ENCODE measurements around the gene PRELID2.
"Not testable (repeated sequence)": the region's sequence is repeated elsewhere in the genome, so short reads cannot be mapped to it uniquely, and the experiment has no call there.

The PRELID2 gene

DNA sequence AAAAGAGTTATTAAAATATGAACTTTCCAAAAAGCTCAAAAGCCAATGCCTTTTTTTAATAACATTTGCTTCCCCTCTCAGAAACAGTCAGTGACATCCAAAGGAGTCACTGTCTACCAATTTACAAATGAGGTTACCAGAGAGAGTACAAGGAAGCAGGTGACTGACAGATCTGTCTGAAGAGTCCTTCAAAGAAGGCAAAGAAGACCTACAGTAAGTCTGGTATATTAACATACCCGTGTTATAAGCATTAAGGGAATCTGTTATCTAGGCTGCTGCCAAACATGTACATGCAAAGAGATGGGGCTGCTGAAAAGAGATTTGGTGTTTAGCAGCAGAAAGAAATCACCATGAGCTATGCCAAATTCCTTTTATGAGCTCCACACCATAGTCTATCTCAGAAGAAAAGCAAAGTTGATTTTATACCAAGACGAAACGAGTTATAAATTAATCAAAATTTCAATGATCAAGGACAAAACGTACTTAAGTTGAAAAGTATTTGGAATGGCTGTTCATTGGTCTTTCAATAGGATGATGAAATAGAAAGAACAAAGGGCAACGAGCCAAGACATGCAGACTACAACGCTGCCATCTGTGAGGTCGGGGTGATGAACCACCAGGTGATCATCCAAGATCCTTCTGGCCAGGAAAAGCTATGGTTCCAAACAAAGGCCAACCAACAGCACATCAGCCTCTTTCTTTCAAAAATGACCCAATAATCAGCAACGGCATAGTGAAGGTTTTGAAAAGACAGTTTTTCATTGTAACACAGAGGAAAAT is 8.1 kb downstream of the PRELID2 start:
- H3K4me3 Mint-ChIP-seq, result no peak overlapping the region

DNA sequence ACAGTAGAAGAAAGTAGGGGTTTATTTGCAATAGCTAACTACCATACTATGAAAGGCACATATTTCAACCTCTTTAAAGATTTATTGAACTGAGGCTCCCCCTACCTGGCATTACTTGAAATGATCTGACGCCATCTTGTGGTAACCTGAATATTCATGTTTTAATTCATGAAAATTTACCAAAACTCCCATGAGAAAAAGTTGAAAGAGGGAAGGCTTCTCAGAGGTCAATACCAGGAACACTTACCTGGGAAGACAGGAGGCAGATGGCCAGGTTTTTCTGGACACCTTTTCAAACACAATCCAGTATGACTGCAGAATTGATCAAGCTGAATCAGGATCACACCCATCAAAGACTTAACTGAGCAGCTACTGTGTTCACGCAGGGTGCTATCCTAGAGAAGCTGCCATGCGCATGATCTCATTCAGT is 9.4 kb downstream of the PRELID2 start:
- H3K27me3 Mint-ChIP-seq, result no peaks in the 10 kb centered on the region
- no peaks in the 10 kb centered on the region for H3K36me3 Mint-ChIP-seq (ENCODE audit: low read depth)
- no peak for DNase-seq
- no peaks in the 10 kb centered on the region for H3K4me1 Mint-ChIP-seq (ENCODE audit: low read depth)
- no peaks in the 10 kb centered on the region for H3K9me3 Mint-ChIP-seq
- H3K27ac Mint-ChIP-seq, result no peak overlapping the region
- H3K4me3 Mint-ChIP-seq, result no peak overlapping the region

More for the DNA sequence above, 8.1 kb downstream of the PRELID2 start:
- Mint-ChIP-seq H3K27ac (no peak overlapping the region), H3K4me1 (ENCODE audit: low read depth) (no peaks in the 10 kb centered on the region), H3K27me3 (no peaks in the 10 kb centered on the region), H3K36me3 (ENCODE audit: low read depth) (no peaks in the 10 kb centered on the region), H3K9me3 (no peaks in the 10 kb centered on the region)
- DNase-seq, result no peak

DNA sequence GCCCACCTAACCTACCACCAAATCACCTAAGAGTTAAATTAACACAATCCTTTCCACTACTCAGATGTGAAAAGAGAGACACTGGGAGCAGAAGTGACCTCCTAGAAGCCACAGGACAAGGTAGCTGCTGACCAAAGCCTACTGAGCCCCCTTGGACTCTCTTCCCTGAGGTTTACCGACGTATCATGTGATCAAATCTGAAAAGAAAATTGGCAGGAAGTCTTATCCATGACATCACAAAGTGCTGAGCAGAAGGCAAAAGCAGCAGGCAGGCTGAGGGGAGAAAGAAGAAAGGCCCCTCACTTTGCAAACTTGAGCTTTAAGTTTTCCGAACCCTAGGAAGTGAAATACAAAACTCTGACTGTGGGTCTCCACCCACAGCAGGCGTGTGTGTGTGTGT is 11.1 kb downstream of the PRELID2 start:
- DNase-seq, result no peak
- Mint-ChIP-seq H3K4me1 (ENCODE audit: low read depth) (no peaks in the 10 kb centered on the region), H3K27me3 (no peaks in the 10 kb centered on the region), H3K9me3 (no peaks in the 10 kb centered on the region), H3K4me3 (no peak overlapping the region), H3K36me3 (ENCODE audit: low read depth) (no peaks in the 10 kb centered on the region), H3K27ac (no peak overlapping the region)

DNA sequence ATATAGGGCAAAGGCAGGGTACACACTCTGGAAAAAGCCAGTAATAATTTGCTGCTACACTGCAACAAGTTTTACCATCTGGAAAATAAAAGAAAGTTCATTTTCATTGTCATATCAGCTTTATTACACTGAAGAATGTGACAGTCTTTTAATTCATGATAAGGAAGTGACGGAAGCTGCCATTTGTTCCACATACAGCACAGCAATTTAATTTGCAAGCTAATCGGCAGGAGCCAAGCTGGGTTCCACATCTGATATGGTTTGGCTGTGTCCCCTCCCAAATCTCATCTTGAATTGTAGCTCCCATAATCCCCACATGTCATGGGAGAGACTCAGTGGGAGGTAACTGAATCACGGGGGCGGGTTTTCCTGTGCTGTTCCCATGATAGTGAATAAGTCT is 16.5 kb downstream of the PRELID2 start:
- H3K4me3 Mint-ChIP-seq, result no peak overlapping the region
- H3K9me3 Mint-ChIP-seq, result no peaks in the 10 kb centered on the region
- no peak for DNase-seq
- H3K27ac Mint-ChIP-seq, result no peak overlapping the region
- no peaks in the 10 kb centered on the region for H3K36me3 Mint-ChIP-seq (ENCODE audit: low read depth)
- H3K4me1 Mint-ChIP-seq (ENCODE audit: low read depth), result no peaks in the 10 kb centered on the region
- H3K27me3 Mint-ChIP-seq, result no peaks in the 10 kb centered on the region

DNA sequence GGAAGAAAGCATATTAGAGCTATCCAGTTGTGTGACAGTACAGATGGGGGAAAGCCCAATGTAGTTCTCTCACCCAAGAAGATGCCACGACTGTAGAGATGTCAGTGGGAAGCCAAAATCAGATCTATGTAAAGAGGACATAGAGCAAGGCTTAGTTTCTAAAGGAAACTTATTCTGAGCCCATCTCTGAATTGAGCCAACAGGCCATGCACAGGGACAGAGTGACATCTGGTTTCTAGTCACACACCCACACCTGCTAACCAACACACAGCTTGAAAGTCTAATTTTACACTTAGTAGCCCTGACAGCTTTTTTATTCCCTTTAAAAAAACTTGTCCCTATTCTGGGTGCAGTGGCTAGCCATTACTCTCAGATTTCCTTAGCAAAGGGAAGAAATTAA is 22.3 kb downstream of the PRELID2 start:
- H3K4me1 Mint-ChIP-seq (ENCODE audit: low read depth), result no peaks in the 10 kb centered on the region
- H3K36me3 Mint-ChIP-seq (ENCODE audit: low read depth), result no peaks in the 10 kb centered on the region
- H3K9me3 Mint-ChIP-seq, result no peaks in the 10 kb centered on the region
- H3K27ac Mint-ChIP-seq, result no peak overlapping the region
- no peaks in the 10 kb centered on the region for H3K27me3 Mint-ChIP-seq
- H3K4me3 Mint-ChIP-seq, result no peak overlapping the region
- no peak for DNase-seq

GRCh38 chr5:145811834-145812625 is 23.1 kb downstream of the PRELID2 start:
- no peak for DNase-seq
- no peak overlapping the region for H3K4me3 Mint-ChIP-seq
- H3K36me3 Mint-ChIP-seq (ENCODE audit: low read depth), result no peaks in the 10 kb centered on the region
- no peak overlapping the region for H3K27ac Mint-ChIP-seq
- no peaks in the 10 kb centered on the region for H3K27me3 Mint-ChIP-seq
- H3K9me3 Mint-ChIP-seq, result no peaks in the 10 kb centered on the region
- H3K4me1 Mint-ChIP-seq (ENCODE audit: low read depth), result no peaks in the 10 kb centered on the region

DNA sequence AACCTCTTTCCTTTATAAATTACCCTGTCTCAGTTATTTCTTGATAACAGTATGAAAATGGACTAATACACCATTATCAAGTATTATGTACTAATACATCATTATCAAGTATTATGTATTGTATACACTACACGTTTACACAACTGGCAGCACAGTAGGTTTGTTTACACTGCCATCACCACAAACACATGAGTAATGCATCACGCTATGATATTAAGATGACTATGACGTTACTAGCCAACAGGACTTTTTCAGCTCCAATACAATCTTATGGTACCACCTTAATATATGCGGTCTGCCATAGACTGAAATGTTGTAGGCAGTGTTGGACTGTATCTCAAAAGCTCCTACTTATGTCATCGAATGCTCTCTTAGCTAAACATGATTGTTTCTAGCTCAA is 28.2 kb downstream of the PRELID2 start:
- no peaks in the 10 kb centered on the region for H3K4me1 Mint-ChIP-seq (ENCODE audit: low read depth)
- no peak for DNase-seq
- no peak overlapping the region for H3K4me3 Mint-ChIP-seq
- H3K27me3 Mint-ChIP-seq, result no peaks in the 10 kb centered on the region
- no peaks in the 10 kb centered on the region for H3K9me3 Mint-ChIP-seq
- H3K27ac Mint-ChIP-seq, result no peak overlapping the region
- H3K36me3 Mint-ChIP-seq (ENCODE audit: low read depth), result no peaks in the 10 kb centered on the region

DNA sequence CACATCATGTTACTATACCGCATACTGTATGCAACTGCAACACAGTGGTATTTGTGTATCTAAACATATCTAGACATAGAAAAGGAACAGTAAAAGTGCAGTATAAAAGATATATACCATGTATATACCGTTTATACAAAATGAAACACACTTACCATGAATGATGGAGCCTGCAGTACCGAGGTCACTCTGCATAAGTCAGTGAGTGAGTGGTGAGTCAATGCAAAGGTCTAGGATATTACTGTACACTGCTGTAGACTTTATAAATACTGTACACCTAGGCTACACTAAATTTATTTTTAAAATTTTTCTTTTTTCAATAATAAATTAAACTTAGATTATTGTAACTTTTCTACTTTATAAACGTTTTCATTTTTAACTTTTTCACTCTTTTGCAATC is 29.3 kb downstream of the PRELID2 start:
- H3K4me3 Mint-ChIP-seq, result no peak overlapping the region
- H3K4me1 Mint-ChIP-seq (ENCODE audit: low read depth), result no peaks in the 10 kb centered on the region
- no peak overlapping the region for H3K27ac Mint-ChIP-seq
- no peak for DNase-seq
- H3K9me3 Mint-ChIP-seq, result no peaks in the 10 kb centered on the region
- no peaks in the 10 kb centered on the region for H3K36me3 Mint-ChIP-seq (ENCODE audit: low read depth)
- no peaks in the 10 kb centered on the region for H3K27me3 Mint-ChIP-seq

DNA sequence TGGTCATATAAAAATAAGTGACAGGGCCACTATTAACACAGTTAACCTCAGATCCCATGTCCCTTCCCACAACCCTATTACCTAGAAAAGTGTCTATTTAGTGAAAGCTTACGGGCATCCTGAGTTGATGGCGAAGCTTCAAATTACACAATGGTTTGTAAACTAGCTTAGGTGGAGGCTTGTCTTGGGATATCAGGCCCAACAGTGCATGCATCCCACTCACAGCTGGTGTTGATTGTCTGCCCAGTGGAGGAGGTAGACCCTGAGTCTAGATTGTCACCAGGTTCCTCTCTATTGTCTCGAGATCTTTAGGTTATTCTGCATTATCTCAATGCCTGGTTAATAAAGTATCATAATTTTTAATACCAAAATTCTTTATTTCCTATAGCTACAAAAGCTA is 30.4 kb downstream of the PRELID2 start:
- H3K4me1 Mint-ChIP-seq (ENCODE audit: low read depth), result no peaks in the 10 kb centered on the region
- no peak overlapping the region for H3K4me3 Mint-ChIP-seq
- H3K27ac Mint-ChIP-seq, result no peak overlapping the region
- H3K9me3 Mint-ChIP-seq, result no peaks in the 10 kb centered on the region
- H3K36me3 Mint-ChIP-seq (ENCODE audit: low read depth), result no peaks in the 10 kb centered on the region
- no peak for DNase-seq
- no peaks in the 10 kb centered on the region for H3K27me3 Mint-ChIP-seq

- H3K36me3 Mint-ChIP-seq (ENCODE audit: low read depth), result no peaks in the 10 kb centered on the region
- no peaks in the 10 kb centered on the region for H3K27me3 Mint-ChIP-seq
- H3K4me1 Mint-ChIP-seq (ENCODE audit: low read depth), result no peaks in the 10 kb centered on the region
- H3K4me3 Mint-ChIP-seq, result no peak overlapping the region
- DNase-seq, result no peak
- no peaks in the 10 kb centered on the region for H3K9me3 Mint-ChIP-seq
- H3K27ac Mint-ChIP-seq, result no peak overlapping the region
These were observed 31.8 kb downstream of the PRELID2 start for GRCh38 chr5:145803112-145804004.

DNA sequence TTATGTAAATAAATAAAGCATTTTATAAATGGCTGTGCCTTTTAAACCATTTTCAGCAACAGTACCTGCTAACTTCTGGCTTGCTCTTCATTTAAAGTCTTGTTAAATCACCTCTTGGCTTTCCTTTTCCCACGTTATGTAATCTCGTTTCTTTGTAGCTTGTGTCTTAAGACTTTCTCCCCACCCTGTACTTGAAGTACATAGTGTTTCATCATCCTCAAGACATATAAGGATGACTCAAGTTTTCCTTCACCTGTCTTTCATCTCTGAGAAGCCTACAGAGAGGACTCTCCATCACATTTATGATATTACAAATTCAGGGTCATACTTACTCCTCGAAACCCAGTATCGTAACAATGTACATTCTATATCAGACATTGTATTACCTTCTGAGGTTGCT is 33.9 kb downstream of the PRELID2 start:
- Mint-ChIP-seq H3K27me3 (no peaks in the 10 kb centered on the region), H3K36me3 (ENCODE audit: low read depth) (no peaks in the 10 kb centered on the region), H3K9me3 (no peaks in the 10 kb centered on the region), H3K4me1 (ENCODE audit: low read depth) (no peaks in the 10 kb centered on the region), H3K27ac (no peak overlapping the region), H3K4me3 (no peak overlapping the region)
- DNase-seq, result no peak

DNA sequence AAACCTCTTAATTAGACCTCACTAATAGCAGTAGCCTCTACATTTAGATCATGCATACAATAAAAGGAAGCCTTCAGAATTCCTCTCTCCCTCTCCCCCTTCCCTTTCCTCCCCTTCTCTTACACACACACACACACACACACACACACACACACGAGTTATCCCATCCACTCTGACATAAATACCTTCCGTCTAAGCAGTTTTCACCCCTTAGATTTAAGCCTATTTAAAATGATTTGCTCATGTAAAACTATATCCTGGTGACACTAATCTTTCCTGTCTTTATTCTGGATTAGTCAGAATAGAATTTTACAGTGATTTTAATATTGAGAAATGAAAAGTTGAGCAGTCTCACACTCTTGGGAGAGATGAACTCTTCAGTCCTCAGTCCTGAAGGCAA is 35.0 kb downstream of the PRELID2 start:
- no peak overlapping the region for H3K4me3 Mint-ChIP-seq
- H3K36me3 Mint-ChIP-seq (ENCODE audit: low read depth), result no peaks in the 10 kb centered on the region
- no peak overlapping the region for H3K27ac Mint-ChIP-seq
- no peaks in the 10 kb centered on the region for H3K9me3 Mint-ChIP-seq
- H3K4me1 Mint-ChIP-seq (ENCODE audit: low read depth), result no peaks in the 10 kb centered on the region
- H3K27me3 Mint-ChIP-seq, result no peaks in the 10 kb centered on the region
- DNase-seq, result no peak

DNA sequence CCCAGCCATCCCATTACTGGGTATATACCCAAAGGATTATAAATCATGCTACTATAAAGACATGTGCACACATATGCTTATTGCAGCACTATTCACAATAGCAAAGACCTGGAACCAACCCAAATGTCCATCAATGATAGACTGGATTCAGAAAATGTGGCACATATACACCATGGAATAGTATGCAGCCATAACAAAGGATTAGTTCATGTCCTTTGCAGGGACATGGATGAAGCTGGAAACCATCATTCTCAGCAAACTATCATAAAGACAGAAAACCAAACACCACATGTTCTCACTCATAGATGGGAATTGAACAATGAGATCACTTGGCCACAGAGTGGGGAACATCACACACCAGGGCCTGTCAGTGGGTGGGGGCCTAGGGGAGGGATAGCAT is 36.6 kb downstream of the PRELID2 start:
- H3K4me3 Mint-ChIP-seq; H3K4me1 Mint-ChIP-seq (ENCODE audit: low read depth); H3K9me3 Mint-ChIP-seq; DNase-seq; H3K36me3 Mint-ChIP-seq (ENCODE audit: low read depth); H3K27ac Mint-ChIP-seq; H3K27me3 Mint-ChIP-seq: not testable (repeated sequence)

- H3K4me3 Mint-ChIP-seq, result no peak overlapping the region
- H3K4me1 Mint-ChIP-seq (ENCODE audit: low read depth), result no peaks in the 10 kb centered on the region
- H3K27ac Mint-ChIP-seq, result no peak overlapping the region
- H3K27me3 Mint-ChIP-seq, result no peaks in the 10 kb centered on the region
- no peak for DNase-seq
- no peaks in the 10 kb centered on the region for H3K36me3 Mint-ChIP-seq (ENCODE audit: low read depth)
- H3K9me3 Mint-ChIP-seq, result no peaks in the 10 kb centered on the region
These were observed 37.8 kb downstream of the PRELID2 start for GRCh38 chr5:145797336-145797735.

Measured in activated T-cell treated with anti-CD3 and anti-CD28 coated beads, Interleukin-2, amount 50 U/mL, for 24 hours (primary cell).